KOPT-K1 (cell line): Measurements from ENCODE around the gene ARHGEF40.

Experiments
- H3K27ac ChIP-seq: fragments of 200-600 bp; sonication (generic); 2 replicates; pipeline ENCODE4 v1.5.1; 2016; ENCODE audit warnings: antibody characterized with exemption, mild to moderate bottlenecking, low read depth, low read length; ENCODE audit not compliant: poor library complexity, severe bottlenecking
- H3K36me3 ChIP-seq: fragments of 200-600 bp; sonication (generic); 2 replicates; pipeline ENCODE4 v1.5.1; 2017; ENCODE audit warnings: antibody characterized with exemption, mild to moderate bottlenecking, low read length, moderate library complexity; ENCODE audit not compliant: insufficient read depth
- H3K9me3 ChIP-seq: fragments of 200-600 bp; sonication (generic); 2 replicates; pipeline ENCODE4 v1.5.1; 2017; ENCODE audit warnings: antibody characterized with exemption, low read length, mild to moderate bottlenecking; ENCODE audit not compliant: insufficient read depth, poor library complexity, severe bottlenecking

Gene ARHGEF40

DNA sequence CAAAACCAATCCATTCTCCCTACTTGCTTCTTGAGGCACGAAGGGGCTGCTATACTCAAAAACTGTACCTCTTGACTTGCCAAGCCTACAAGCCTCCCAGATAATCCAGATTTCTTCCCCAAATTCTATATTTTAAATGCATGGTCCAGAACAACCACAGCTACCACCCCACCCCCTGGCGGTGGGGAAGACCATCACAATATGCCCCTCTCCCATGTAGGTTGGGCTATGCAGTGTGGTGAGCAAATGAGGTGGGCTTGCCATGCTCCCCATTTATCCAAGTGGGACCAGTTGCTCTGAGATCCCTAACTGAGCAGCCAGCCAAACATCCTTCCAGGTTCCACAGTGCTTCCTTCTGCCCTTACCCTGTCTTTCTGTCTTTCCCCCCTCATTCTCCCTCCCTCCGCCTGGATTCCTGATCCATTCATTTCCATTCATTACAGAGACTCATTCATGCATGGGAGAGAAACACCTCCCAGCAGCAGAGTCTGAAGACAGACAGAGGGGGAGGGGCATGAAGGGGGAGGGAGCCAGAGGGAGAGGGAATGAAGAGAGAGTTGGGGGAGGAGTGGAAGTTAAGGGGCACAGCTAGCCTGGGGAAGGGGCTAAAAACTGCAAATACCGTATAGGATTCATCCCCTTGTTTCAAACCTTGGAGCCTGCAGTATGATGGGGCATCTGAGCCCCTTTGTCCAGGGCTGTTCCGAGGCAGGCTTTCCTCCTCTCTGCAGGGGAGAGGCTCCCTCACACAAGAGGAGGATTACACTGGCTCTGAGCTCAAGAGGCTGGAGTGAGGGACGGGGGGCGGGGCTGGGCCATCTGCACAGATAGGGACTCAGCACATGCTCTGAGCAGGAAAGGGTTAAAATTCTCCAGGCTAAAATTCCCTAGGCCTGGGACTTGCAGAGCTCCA is 23.9 kb downstream of the ARHGEF40 start:
- Histone ChIP-seq H3K36me3 (peaks cover 10% of the 10 kb centered on the region; the same call in 1 of the 2 replicates), H3K9me3 (no peaks in the 10 kb centered on the region), H3K27ac (no peak overlapping the region)

DNA sequence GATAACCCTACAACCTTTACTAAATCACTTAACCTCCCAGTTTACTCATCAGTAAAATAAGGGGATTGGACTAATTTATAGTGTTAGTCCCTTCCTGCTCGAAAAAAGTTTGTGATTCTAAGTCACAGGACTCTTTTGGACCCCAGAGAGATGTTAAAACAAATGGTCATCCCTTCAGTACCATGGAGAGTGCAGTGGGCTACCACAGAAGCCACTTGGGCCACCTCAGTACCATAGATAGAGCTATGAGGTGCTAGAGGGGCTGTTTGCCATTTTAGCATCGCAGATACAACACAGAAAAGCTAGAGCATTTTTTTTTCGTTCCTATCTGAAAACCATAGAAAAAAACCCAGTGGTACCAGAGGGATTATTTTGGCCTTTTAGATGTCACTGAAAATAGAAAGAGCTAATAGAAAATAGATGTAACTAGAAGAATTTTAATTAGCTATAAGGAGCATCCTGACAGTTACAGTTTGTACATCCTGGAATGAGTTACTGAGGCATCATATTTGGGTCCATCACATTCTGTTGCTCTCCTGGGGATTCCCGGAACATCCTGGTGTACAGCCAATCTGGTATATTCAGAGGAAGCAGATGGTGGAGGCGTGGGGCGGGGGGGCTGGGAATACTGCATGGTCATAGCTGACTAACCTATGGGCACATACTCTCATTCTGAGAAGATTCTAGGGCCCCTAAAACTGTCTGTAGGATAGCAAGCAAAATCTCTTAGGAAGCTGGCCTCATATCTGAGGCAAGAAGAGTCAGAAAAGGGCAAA is 25.5 kb downstream of the ARHGEF40 start:
- no peak overlapping the region for H3K27ac ChIP-seq
- no peaks in the 10 kb centered on the region for H3K9me3 ChIP-seq
- peaks cover 10% of the 10 kb centered on the region; the same call in 1 of the 2 replicates for H3K36me3 ChIP-seq

DNA sequence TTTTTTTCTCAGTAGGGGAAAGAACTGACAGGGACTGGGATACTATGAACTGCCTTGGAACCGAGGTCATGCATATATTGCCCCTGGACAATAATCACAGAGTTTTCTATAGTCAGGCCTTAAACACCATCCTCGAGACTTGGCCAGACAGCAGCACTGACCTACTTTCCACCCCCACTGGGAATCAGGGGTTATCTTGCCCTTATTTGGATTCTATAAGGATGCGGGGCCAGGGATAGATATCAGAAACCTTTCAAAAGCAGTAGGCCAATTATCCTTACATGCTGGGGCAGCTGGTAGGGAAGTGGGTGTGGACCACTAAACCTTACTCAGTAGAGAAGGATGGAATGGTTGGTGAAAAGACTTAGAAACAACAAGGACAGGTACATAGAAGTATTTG is 26.3 kb downstream of the ARHGEF40 start:
- peaks cover 9% of the 10 kb centered on the region; the same call in 1 of the 2 replicates for H3K36me3 ChIP-seq
- H3K9me3 ChIP-seq: no peaks in the 10 kb centered on the region
- H3K27ac ChIP-seq: no peak overlapping the region

DNA sequence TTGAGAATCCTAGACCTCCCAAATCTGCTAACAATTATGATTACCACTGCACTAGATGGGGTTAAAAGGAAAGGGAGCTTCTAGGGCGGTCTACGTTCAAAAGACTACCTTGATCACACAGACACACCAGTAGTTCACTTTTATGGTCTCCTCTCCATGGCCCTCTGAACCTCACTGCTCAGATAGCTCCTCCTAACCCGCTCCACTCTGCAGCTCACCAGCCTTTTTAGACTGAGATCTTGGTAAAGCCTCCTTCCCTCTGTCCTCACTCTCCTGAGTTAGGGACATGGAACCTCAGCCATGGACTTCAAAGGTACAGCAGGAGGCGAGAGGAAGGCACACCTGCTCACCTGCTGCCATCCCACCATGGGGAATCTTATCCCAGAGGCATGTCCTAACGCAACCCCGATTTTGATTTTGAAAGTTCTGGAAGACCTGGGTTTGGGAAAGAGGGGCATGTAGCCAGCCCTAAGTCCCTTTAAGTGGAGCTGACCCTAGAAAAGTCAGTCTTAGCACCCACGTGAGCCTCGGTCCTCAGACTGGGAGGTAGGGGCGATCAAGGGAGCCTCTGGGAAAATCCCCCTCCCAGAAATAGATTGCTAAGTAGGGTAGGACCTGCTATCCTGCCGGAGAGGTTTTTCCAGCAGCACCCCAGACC is 27.0 kb downstream of the ARHGEF40 start:
- Histone ChIP-seq H3K36me3 (0 out of 2 replicates have a peak, but pooled peaks cover 2% of the 10 kb centered on the region), H3K9me3 (no peaks in the 10 kb centered on the region), H3K27ac (peak overlapping the region; percentile 21)

DNA sequence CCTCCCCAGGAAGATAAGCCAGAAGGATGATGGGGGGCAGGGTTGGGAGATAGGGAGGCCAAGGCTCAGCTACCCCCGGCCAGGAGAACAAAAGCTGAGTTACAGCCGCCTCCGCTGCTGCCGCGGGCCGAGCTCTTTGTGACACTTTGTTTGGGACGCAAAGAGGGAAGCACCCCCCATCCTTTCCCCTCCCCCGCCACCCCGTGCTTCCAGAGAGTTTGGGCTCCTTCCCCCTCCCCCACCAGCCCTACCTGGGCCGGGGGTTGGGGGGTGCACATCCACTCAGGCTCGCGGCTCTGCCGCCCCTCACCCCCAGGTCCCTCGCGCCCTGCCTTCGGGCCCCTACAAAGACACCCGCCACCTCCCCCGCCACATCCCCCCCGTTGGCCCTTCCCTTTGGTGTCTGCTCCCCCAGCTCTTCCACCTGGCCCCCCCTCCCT is 27.6 kb downstream of the ARHGEF40 start:
- Histone ChIP-seq H3K36me3 (no peaks in the 10 kb centered on the region), H3K9me3 (no peaks in the 10 kb centered on the region), H3K27ac (peak overlapping the region; percentile 21)

DNA sequence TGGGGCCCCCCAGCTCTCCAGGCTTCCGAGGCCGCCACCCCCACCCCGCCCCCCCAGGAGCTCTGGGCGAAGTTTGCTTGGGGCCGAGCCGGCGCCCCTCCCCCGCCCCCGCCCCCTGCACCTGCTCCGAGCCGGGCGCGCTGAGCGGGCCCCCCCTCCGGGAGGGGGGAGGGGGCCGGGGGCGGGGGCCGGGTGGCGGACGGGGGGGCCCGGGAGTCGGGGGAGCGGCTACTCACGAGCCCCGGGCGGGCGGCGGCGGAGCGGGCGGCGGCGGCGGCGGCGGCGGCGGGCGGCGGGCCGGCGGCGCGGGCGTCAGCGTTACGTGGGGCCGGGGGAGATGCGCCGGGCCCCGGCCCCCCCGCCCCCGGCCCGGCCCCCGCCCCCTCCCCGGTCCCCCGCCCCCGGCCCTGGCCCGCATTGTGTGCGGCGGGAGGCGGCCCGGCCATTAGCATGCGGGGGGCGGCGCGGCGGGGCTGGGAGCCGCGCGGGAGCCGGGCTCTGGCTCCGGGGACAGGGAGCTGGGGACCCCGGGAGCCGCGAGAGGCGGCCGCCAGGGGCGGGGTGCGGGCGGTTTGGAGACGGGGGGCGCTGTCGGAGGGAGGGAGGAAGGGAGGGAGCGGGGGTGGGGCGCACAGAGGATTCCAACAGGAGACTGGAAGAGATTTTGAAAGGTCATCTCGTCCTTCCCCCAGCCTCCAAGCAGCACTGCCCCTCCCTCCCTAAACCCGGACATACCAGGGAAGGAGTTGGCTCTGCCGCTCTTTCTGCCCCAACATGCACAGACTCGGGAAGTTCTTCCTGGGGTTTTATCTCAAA is 28.2 kb downstream of the ARHGEF40 start, which contains the start of gene ZNF219:
Gene ZNF219, minus strand, starts transcription at position 580 of the 816 bp plus-strand sequence. CDS start 5,064 bp downstream, outside the sequence.
- peak within 1 kb of the TSS; percentile 51 for H3K27ac ChIP-seq
- no peaks in the 10 kb centered on the region for H3K36me3 ChIP-seq

DNA sequence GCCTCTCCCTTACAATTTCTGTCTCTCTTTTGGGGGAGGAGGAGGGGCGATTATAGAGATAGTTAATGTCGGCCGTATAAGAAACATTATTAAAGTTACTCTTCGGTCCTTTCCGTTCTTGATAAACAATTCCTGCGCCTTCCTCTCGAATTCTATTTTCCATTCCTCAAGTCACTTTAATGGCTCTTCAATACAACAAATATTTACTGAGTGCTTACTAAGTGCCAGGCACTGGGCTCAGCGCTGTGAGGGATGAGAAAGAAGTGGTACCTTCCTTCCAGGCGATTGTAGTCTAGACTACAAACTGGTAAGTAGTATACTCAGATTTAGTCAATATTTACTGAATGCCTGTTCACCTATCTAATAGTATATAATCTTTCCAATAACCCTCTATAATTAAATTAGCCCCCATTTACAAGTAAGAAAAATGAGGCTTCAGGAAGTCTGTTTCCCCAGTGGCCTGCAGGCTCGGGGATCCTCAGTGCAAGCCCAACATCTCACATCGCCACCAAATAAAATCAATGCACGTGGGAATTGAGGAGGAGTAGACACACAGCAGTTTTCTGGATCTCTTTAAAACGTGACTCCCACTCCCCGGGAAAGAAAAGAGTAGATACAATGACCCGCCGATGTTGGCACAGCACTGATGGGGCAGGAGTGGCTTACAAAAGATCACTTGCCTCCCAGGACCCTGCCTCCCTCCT is 28.9 kb downstream of the ARHGEF40 start:
- H3K9me3 ChIP-seq: no peaks in the 10 kb centered on the region
- H3K36me3 ChIP-seq: no peaks in the 10 kb centered on the region
- peak overlapping the region; percentile 51 for H3K27ac ChIP-seq

More for the DNA sequence above, 28.2 kb downstream of the ARHGEF40 start, which contains the start of gene ZNF219:
- H3K9me3 ChIP-seq: no peaks in the 10 kb centered on the region

DNA sequence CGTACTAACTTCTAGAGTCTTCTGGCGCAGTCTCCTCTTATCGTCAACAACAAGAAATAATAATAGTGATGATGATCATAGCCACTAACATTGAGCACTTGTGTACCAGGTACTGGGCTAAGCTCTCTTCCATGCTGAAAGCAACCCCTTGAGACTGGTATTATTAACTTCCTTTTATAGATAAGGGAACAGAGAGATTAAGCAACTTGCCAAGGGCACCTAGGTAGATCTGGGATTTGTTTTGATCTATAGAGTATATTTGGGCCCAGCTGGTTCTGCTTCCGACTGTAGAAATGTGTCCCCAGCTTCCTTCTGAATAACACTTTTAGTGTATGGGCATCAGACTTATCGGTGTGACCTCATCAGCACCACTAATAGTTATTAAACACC is 29.5 kb downstream of the ARHGEF40 start:
- Histone ChIP-seq H3K36me3 (no peaks in the 10 kb centered on the region), H3K9me3 (no peaks in the 10 kb centered on the region), H3K27ac (no peak overlapping the region)

DNA sequence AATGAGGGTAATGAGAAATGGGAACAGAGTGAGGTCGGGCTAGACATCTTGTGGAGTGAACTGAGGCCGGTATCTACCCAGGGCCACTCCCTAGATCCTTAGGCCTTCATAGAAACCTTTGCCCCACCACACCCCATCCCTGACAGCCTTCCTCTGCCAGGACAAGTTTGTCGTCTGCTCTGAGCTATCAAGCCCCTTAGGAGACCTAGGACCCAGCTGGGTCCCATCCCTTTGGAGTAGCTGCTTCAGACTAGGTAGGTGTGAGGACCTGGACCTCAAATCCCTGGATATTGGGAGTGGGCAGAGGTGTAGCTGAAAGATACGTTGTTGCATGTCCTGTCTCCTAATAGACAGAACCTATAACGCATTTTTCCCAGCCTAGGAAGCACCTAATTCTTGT is 30.8 kb downstream of the ARHGEF40 start, which contains the start of gene TMEM253:
Gene TMEM253, plus strand, starts transcription at position 136 of the 400 bp plus-strand sequence. CDS start 278 bp downstream, outside the sequence.
- no peaks in the 10 kb centered on the region for H3K36me3 ChIP-seq
- H3K9me3 ChIP-seq: no peaks in the 10 kb centered on the region
- no peak within 1 kb of the TSS for H3K27ac ChIP-seq

DNA sequence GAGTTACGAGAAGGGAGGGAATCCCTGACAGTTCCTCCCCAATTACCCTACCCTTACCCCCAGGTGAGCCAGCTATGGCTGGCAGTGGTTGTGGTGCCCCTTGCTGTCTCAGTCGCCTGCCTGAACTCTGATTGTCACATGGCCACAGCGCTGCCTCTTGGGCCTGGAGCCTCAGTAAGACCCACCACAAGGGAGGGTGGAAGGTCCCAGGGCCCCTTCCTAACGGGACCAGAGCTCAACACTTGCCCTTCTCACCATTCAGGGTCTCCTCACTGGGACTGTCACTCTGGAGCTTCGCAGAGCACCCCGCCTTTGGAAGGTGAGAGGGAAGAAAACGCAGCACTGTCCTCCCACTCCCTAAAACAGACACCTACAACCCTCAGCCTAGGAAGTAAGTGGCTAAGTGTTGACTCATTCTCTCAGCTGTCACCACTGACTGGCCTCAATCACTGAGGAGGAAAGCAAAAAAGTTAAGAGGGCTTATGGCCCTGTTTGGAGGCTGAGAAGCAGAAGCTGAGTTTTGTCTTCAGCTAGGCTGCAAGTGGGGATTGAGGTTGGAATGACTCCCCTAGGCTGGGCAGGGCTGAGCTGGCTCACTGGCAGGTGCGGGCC is 31.8 kb downstream of the ARHGEF40 start:
- H3K36me3 ChIP-seq: no peaks in the 10 kb centered on the region
- no peak overlapping the region for H3K27ac ChIP-seq
- no peaks in the 10 kb centered on the region for H3K9me3 ChIP-seq

DNA sequence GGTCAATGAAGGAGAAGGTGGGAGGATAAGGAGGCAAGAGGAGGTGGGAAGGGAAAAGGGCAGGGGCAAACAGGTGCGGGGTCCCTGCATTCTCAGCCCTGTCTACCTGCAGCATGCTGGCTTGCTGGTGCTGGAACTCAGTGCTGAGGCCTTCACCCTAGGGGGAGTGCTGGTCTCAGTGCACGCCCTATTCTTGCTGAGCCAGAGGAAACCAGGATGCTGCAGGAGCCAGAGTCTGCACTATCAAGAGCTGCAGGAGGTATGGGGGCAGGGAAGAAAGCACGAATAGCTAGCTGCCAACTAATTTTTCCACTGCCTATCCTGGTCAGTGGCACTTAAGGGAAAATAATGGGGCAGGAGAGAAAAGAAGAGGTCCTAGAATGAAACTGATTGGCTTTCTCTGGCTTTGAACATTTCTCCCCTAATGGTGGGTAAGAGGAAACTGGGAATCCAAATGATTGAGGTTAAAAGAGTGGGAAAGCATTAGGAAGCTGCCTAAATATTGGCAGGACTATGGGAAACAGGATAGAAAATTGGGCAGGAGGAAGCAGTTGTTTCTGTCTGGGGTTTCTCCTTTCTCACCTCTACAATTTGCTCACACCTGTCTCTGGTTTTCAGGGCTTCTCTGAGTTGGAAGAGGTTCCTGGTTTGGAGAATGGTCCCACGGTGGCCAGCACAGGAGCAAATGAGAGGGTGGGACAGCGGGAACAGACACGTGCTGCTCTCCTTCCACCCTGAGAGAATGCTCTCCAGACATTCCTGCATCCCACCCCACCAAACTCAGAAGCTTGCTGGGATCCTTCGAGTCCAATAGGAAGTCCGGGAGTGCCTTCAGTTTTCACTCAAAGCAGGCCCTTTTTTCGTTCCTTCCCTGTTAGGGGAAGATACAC is 32.7 kb downstream of the ARHGEF40 start:
- Histone ChIP-seq H3K27ac (peak overlapping the region; percentile 97), H3K9me3 (no peaks in the 10 kb centered on the region), H3K36me3 (no peaks in the 10 kb centered on the region)

DNA sequence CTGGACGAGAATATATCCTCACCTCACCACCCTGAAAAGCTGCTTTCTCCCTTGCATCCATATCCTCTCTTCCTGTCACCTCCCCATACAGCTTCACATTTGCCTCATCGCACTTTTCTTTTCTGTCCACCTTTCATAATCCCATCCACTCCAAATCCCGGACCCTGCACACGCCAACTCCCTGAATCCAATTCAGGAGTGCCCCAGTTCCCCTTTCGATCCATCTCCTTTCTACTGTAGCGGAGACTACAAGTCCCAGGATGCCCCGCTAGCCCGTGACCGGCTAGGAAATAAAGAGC is 33.3 kb downstream of the ARHGEF40 start:
- Histone ChIP-seq H3K9me3 (no peaks in the 10 kb centered on the region), H3K36me3 (no peaks in the 10 kb centered on the region), H3K27ac (peak overlapping the region; percentile 97)
